HFFc6 (cell line): ENCODE measurements around the gene SLC49A3. TPM values are rescaled to one million over a fixed set of nuclear protein-coding genes. Genes with fewer than 3 reads are reported as not detected.

Experiments used
- DNase-seq: peaks from one replicate; pipeline ENCODE4 v3.0.0-alpha.2; 2018
- H3K27ac Mint-ChIP-seq: 2 replicates; pipeline ENCODE4 v1.8.0; 2020; ENCODE audit warnings: mild to moderate bottlenecking, mixed read lengths
- H3K27me3 Mint-ChIP-seq: 2 replicates; pipeline ENCODE4 v1.8.0; 2021; ENCODE audit warnings: mild to moderate bottlenecking, moderate library complexity, mixed read lengths; ENCODE audit not compliant: insufficient read depth
- H3K36me3 Mint-ChIP-seq: 2 replicates; pipeline ENCODE4 v1.8.0; 2021; ENCODE audit warnings: low read depth, mixed read lengths
- H3K4me1 Mint-ChIP-seq: 2 replicates; pipeline ENCODE4 v1.8.0; 2020; ENCODE audit warnings: low read depth, mixed read lengths
- H3K4me3 Mint-ChIP-seq: 2 replicates; pipeline ENCODE4 v1.8.0; 2020; ENCODE audit warnings: mild to moderate bottlenecking, moderate library complexity, mixed read lengths
- H3K9me3 Mint-ChIP-seq: 2 replicates; pipeline ENCODE4 v1.8.0; 2020; ENCODE audit warnings: mild to moderate bottlenecking, mixed read lengths
- CTCF ChIP-seq: fragments of 200-600 bp; sonication (generic); IDR thresholded peaks from 2 replicates; pipeline ENCODE4 v1.5.0; 2021; ENCODE audit warnings: antibody characterized with exemption, mild to moderate bottlenecking
- total RNA-seq, 6 experiments: library from RNA; stranded (reverse); fragmentation: NEBNext Ultra II Directional; extraction: Animal tissue kit (Norgen Biotek cat#: 25700); gene quantifications; 2 replicates in 1 of 6; 3 replicates in 5 of 6; pipeline ENCODE4 v1.2.3, GENCODE V29; 2021

Gene SLC49A3
- total RNA-seq, 6 experiments from 2014 or later = 0.13 to 0.62 (median 0.21) TPM; not detected in 1

GRCh38 chr4:653080-653821, 35.7 kb downstream of the SLC49A3 start:
- no peak overlapping the region for H3K4me3 Mint-ChIP-seq
- H3K9me3 Mint-ChIP-seq = peaks cover 38% of the 10 kb centered on the region
- H3K36me3 Mint-ChIP-seq = peaks cover 7% of the 10 kb centered on the region; the same call in 1 of the 2 replicates
- DNase-seq = no peak
- no peaks in the 10 kb centered on the region; the same call in none of the 2 replicates for H3K27me3 Mint-ChIP-seq
- no peak for TF ChIP-seq CTCF
- no peak overlapping the region for H3K27ac Mint-ChIP-seq
- H3K4me1 Mint-ChIP-seq = no peaks in the 10 kb centered on the region

- no peak overlapping the region for H3K27ac Mint-ChIP-seq
- H3K4me3 Mint-ChIP-seq = no peak overlapping the region
- H3K4me1 Mint-ChIP-seq = no peaks in the 10 kb centered on the region
- H3K36me3 Mint-ChIP-seq = peaks cover 7% of the 10 kb centered on the region; the same call in 1 of the 2 replicates
- H3K27me3 Mint-ChIP-seq = no peaks in the 10 kb centered on the region; the same call in none of the 2 replicates
- TF ChIP-seq CTCF = no peak
- H3K9me3 Mint-ChIP-seq = peaks cover 34% of the 10 kb centered on the region
- DNase-seq = no peak
Observed at GRCh38 chr4:651884-652642, 36.9 kb downstream of the SLC49A3 start.

- Mint-ChIP-seq H3K36me3 (peaks cover 4% of the 10 kb centered on the region; the same call in 1 of the 2 replicates), H3K4me1 (no peaks in the 10 kb centered on the region), H3K9me3 (peaks cover 36% of the 10 kb centered on the region), H3K27me3 (peaks cover under 1% of the 10 kb centered on the region), H3K4me3 (no peak overlapping the region), H3K27ac (no peak overlapping the region)
- no peak for DNase-seq
- no peak for TF ChIP-seq CTCF
Observed at GRCh38 chr4:650951-651883, 37.7 kb downstream of the SLC49A3 start.

GRCh38 chr4:650461-650860, 38.5 kb downstream of the SLC49A3 start:
- peaks cover 1% of the 10 kb centered on the region for H3K27me3 Mint-ChIP-seq
- H3K27ac Mint-ChIP-seq = no peak overlapping the region
- peaks cover 4% of the 10 kb centered on the region; the same call in 1 of the 2 replicates for H3K36me3 Mint-ChIP-seq

More at GRCh38 chr4:650461-650860, 38.5 kb downstream of the SLC49A3 start:
- Mint-ChIP-seq H3K9me3 (peaks cover 30% of the 10 kb centered on the region), H3K4me1 (no peaks in the 10 kb centered on the region), H3K4me3 (no peak overlapping the region)
- no peak for TF ChIP-seq CTCF
- no peak for DNase-seq
